ENCODE measurements around the gene CDCP2.

DNA sequence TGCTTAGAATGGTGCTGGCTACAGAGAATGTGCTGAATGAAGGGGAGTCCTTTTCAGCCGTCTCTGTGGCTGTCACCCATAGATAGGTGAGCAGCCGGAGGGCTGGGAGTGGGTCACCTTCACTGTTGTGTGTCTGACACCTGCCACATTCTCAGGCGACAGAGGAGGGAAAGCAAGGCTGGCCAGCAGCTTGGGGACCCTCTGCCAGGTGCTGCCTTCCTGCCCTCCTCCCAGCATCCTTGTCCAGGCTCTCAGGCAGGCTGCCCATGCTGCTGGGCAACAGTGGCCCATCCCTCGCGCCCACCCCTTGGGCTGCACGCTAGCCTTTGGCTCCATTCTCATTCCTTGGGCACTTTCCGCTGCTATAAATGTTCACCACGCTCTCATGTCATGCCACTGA is 24.9 kb upstream of the CDCP2 start:
- TF ChIP-seq, protein P1, sequence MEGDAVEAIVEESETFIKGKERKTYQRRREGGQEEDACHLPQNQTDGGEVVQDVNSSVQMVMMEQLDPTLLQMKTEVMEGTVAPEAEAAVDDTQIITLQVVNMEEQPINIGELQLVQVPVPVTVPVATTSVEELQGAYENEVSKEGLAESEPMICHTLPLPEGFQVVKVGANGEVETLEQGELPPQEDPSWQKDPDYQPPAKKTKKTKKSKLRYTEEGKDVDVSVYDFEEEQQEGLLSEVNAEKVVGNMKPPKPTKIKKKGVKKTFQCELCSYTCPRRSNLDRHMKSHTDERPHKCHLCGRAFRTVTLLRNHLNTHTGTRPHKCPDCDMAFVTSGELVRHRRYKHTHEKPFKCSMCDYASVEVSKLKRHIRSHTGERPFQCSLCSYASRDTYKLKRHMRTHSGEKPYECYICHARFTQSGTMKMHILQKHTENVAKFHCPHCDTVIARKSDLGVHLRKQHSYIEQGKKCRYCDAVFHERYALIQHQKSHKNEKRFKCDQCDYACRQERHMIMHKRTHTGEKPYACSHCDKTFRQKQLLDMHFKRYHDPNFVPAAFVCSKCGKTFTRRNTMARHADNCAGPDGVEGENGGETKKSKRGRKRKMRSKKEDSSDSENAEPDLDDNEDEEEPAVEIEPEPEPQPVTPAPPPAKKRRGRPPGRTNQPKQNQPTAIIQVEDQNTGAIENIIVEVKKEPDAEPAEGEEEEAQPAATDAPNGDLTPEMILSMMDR (IDR thresholded peaks at IDR 0.05): no peak
- TF ChIP-seq POLR2A (IDR thresholded peaks at IDR 0.05): no peak

All from thyroid gland (tissue), 4 donors.